Stimulated activated CD4-positive, alpha-beta T cell treated with anti-CD3 and anti-CD28 coated beads, Interleukin-1b, Interleukin-23, amount 100 ng/mL, for 48 hours (primary cell): ENCODE results near the gene LAMB1.
"Not testable (repeated sequence)": the region's sequence is repeated elsewhere in the genome, so short reads cannot be mapped to it uniquely, and the experiment has no call there.

Experiments
- DNase-seq: peaks from one replicate; pipeline ENCODE4 v3.0.0-alpha.2; 2020

The LAMB1 gene

GRCh38 chr7:107940951-107941350 lies 62.0 kb downstream of the LAMB1 start:
- no peak for DNase-seq

DNA sequence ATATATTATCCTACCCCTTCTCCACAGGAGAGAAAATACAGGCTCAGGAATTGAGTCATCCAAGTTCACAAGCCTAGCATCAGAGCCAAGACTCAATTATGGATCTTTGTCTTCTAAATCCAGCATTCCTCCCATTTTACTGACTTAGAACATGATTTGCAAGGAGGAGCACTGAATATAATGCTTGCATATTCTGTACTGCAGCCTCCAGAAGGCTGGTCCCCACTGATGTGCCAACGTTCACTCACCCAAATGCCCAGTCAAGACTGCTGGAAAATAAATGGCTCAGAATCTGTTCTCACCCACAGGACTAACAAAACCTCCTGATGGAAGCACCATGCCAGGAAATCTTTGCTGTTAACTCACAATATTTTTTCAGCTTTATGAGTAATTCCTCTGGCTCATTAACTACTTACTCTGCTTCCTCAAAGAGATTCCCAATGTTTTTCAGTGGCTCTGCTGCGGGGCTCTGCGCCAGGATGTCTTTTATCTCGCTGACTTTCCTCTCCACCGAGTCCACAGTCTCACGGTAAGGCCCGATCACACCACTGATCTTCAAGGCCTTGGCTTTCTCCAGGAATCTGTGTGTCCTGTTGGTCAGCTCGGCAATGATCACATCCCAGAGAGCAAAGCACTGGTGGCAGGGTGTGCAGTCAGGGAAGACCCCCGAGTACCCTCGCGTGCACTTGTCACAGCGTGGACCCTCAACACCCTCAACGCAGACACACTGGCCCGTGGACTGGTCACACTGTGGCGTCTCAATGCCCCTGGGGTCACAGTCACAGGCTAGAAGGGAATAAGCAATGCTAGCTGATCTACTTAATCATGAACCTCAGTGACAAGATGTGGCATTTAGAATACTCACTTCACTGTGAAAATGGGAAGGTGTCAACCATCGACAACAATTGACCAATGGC lies 63.1 kb downstream of the LAMB1 start:
- DNase-seq: no peak

GRCh38 chr7:107938456-107939250 lies 64.3 kb downstream of the LAMB1 start:
- DNase-seq: no peak

DNA sequence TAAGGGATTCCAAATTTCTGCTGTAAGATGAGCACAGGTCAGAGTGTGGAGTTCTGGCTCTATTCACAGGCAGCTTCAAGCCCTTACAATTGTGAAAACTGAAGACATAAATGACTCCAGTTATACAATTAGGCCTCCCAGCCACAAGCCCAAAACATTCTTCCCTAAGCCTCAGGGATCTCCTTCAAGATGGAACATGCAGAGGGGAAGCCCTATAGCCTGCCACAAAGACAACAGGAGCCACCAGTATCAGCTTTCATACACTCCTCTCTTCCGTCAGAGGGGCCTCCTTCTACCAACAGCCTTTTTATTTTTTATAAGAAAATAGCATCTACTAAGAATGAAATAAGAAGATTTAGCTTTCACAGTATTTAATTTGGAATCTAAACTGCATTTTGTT lies 65.4 kb downstream of the LAMB1 start:
- no peak for DNase-seq

- DNase-seq: no peak
Measured at GRCh38 chr7:107936312-107936711, 66.6 kb downstream of the LAMB1 start.

DNA sequence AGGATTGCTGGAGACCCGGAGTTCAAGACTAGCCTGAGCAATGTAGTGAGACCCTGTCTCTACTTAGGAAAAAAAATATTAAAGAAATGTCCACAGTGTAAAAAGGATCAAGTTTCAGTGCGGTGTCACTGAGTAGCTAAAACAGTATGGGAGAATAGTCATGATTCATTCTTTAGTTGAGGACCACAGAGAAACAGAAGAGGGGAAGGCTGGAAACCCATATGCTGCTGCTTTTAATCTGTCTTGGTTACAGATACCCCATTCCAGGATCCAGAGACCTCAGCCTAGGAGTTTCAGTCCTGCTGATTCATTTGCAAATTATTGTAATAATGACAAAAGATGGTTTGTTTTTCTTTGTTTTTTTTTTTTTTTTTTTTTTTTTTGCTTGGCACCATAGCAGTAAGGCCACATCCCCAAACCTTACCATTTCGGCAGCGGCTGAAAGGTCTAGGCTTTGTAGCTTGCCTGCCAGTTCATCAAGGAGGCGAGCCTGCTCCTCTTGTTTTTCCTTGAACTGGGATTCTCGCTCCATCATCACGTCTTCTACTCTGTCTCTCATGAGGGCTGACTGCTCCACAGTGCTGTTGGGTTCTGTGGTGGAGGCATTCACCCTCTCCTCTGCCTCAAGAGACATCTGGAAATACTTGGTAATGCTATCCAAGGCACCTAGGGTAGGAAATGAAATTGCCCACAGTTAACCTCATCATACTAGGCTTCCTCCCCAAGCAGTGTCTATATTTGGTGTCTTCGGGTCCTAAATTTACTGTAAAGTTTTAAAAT lies 67.8 kb downstream of the LAMB1 start:
- no peak for DNase-seq

DNA sequence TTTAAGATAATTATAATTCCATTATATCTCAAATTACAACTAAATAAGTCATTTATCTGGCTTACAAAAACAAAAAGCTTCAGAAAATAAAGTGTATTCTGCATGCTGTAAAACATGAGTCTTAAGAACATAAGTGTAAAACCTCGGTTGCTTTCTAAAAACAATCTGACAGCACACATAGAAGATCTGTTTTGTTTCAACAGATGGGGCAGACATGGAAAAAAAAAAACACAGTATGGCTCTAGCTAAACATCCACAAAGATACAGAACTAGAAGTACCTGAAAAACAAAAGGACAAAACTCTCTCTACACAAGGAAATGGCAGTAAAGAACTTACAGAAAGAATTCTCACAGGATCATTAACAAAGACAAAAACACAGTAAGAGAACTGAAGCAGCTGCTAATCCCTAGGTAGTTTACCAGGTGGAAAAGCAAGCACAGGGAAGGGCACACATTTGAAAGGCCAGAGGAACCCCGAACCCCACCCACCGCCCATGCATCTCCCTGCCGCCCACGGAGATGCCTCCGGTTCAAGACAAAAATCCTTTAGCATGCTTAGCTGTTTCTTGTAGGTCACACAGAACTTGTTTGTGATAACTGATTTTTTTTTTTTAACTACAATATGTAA lies 69.5 kb downstream of the LAMB1 start:
- no peak for DNase-seq

DNA sequence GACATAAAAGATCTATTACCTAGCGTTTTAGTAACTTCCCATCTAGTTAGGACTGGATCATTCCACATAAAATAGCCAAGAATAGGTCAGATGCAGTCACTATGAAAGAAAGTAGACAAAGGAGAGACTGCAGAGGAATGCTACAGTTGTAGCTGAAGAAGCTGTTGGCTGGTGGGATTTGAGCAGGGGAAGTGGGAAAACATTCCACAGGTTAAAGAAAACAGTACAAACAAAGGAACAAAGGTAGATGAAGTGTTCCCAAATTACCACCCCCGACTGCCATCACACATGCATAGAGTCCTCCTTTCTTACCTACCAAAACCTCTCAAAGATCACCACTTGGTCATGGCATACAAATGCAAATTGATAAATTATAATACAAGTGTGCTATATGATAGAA lies 70.2 kb downstream of the LAMB1 start:
- DNase-seq: no peak

DNA sequence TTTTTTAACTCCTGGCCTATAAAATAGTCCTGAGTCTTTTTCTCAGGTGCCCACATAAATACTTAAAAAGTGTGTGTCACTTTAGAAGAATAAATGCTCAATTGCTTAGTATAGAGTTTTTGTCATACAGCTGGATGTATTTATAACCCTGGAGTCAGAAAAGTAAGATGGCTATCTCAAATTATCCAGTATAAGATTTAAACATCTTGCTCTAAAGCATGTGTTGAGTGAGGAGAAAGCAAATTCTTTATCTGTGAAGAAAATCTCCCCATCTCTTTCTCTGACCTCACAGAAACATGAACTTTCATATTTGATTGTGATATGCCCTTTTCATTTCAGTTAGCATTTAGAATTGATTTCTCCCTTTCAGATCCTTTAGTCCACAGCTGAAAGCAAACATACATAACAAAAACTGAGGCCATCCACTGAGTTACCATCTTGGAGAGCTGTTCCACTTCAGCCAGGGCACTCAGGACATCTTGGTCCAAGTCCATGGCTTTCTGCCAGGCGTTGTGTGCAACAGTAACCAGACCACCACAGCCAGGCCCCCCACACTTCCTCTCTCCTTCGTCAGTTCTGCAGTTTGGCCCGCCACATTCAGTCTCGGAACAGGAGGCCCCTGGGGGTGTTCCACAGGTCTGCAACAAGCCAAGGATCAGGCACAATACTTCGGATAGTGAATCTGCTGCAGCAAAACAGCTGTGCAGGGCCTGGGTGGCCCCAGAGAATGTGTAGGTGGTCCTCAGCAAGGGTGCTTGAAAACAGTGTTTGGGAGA lies 71.0 kb downstream of the LAMB1 start:
- DNase-seq: no peak

DNA sequence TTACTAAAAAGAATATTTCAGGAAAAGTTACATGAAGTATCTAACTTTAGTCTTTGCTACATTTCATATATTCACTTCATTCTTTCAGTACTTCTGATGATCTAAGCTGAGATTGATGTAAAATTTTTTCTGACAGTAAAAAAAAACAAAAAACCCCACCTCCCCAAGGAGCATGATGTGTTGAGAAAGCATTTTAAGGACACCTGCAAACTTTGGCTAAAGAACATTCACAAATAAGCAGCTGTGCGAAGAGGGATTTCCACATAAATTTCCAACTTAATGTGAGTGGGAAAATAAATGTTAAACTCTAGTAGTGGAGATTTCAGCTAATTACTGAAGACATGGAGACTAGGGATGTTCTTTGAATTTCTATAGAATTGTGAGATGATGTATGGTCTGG lies 76.5 kb downstream of the LAMB1 start:
- no peak for DNase-seq

- no peak for DNase-seq
Measured at GRCh38 chr7:107924841-107925504, 78.0 kb downstream of the LAMB1 start.

DNA sequence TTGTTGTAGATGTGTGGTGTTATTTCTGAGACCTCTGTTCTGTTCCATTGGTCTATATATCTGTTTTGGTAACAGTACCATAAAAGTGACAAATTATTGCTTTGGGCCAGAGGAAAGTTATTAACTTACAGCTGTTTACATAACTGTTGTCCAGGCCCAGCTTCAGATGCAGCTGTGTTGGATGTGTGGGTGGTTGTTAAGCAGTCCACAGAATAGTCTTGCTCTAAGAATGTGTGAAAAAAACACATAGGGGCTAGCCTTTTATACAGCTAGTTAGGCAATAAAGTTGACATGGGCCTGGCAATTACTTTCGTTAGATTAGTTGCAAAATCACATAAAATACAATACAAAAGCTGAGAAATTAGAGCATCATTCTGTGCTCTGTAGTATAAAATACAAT lies 80.1 kb downstream of the LAMB1 start:
- no peak for DNase-seq

DNA sequence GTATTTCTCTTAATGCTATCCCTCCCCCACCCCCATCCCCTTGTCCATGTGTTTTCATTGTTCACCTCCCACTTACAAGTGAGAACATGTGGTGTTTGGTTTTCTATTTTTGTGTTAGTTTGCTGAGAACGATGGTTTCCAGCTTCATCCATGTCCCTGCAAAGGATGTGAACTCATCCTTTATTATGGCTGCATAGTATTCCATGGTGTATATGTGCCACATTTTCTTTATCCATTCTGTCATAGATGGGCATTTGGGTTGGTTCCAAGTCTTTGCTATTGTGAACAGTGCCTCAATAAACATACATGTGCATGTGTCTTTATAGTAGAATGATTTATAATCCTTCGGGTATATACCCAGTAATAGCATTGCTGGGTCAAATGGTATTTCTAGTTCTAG lies 81.1 kb downstream of the LAMB1 start:
- not testable (repeated sequence) for DNase-seq

- no peak for DNase-seq
Measured at GRCh38 chr7:107920048-107920772, 82.8 kb downstream of the LAMB1 start.

GRCh38 chr7:107918948-107919347 lies 84.0 kb downstream of the LAMB1 start:
- no peak for DNase-seq

DNA sequence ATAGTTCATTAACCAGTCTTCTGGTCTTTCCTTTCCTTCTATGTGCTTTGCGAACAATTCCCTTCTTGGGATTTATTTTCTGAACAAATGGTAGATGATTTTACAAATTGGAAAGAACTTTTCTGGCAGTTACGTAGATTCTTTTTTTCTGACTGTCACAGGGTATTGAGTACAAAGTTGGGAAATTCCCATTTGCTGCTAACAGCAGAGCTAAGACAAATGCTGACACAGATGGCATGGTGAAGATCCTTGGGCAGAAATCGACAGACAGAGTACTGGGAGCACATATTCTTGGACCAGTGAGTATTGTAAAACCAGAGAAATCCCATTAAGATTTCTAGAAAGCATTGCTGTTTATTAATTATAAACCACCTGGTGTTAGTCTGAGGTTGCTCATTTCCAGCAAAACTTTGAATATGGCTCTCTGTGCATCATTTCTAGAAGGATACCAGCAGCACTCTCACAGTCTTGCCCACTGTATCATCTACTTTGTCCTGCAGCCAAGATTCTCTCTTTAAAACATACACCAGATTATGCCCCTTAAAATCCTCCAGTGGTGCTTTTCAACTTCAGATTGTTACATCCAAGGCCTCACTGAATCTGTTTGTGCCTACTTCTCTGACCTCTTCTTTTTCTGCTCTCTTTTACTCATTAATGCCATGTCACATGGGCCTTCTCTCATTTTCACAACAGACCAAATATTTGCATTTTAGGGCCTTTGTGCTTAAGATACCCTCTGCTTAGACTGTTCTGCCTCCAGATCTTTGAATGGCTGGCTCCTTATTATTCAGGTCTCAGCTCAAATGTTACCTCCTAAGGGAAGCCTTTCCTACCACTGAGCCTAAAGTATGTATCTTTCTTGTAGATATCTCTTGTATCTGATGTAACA lies 85.0 kb downstream of the LAMB1 start:
- DNase-seq: no peak

DNA sequence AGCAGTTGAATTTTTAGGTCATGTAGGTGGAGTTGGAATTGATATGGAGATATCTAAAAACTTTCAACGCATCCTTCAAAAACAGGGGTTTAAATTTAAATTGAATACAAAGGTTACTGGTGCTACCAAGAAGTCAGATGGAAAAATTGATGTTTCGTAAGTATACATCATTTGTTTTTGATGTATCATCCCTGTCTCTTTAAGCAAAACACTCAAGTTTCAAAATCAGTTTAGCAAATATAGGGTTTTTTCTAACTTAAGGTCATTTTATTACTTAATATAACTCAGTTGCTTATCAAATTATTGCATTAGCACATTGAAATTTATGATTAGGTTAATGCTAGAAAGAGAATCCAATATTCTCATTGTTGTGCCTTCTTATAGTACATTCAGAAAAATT lies 87.4 kb downstream of the LAMB1 start:
- DNase-seq: no peak

DNA sequence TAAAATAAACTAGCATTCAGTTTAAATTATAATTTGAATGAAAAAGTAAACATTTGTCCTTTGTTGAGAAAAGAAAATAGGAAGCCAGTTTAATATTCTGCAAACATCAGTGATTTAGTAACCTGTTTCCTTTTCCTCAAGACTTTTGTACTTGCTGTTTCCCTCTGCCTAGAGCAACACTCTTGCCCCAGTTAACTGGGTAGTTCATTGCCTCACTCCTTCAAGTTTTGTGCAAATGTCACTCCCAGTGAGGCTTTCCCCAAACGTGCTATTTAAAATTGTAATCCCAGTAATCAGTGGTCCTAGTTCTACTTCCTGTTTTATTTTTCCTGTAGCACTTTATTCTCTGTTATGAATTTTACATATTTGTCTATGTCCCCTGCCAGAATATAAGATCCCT lies 88.1 kb downstream of the LAMB1 start:
- DNase-seq: no peak

DNA sequence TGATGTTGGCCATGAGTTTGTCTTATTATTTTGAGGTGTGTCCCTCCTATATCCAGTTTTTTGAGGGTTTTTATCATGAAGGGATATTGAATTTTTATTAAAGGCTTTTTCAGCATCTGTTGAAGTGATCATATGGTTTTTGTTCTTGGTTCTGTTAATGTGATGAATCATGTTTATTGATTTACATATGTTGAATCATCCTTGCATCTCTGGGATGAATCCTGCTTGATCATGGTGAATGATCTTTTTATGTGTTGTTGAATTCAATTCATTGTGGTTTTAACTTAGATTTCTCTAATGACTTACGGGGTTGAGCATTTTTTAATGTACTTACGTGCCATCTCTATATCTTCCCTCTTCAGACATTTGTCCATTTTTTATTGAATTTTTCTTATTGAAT lies 89.1 kb downstream of the LAMB1 start:
- no peak for DNase-seq

DNA sequence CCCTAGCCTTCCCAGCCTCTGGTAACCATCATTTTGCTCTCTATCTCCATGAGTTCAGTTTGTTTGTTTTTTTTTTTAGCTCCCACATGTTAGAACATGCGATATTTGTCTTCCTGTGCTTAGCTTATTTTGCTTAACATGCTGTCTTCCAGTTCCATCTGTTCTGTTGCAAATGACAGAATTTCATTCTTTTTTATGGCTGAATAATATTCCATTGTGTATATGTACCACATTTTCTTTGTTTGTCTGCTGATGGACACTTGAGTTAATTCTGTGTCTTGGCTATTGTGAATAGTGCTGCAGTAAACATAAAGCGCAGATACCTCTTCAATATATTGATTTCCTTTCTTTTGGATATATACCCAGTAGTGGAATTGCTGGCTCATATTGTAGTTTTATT lies 91.0 kb downstream of the LAMB1 start:
- DNase-seq: no peak
